ENCODE measurements around the gene MAPKAP1.

DNA sequence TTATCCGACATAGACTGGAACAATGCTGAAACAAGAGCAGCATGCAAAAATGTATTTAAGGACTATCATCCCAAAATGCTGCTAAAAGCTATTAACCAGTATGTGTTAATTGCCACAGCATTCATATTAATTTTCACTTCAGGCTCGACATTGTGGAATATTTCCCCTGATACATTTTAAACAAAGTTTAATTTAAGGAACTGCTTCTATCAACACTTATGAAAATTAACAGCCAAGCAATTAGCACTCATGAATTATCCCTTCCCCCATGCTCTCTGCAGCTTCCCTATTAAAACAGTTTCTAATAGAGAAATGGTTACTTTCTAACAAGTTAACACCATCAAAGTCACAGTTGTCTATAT, 54.8 kb downstream of the MAPKAP1 start:
- TF ChIP-seq, protein P1, sequence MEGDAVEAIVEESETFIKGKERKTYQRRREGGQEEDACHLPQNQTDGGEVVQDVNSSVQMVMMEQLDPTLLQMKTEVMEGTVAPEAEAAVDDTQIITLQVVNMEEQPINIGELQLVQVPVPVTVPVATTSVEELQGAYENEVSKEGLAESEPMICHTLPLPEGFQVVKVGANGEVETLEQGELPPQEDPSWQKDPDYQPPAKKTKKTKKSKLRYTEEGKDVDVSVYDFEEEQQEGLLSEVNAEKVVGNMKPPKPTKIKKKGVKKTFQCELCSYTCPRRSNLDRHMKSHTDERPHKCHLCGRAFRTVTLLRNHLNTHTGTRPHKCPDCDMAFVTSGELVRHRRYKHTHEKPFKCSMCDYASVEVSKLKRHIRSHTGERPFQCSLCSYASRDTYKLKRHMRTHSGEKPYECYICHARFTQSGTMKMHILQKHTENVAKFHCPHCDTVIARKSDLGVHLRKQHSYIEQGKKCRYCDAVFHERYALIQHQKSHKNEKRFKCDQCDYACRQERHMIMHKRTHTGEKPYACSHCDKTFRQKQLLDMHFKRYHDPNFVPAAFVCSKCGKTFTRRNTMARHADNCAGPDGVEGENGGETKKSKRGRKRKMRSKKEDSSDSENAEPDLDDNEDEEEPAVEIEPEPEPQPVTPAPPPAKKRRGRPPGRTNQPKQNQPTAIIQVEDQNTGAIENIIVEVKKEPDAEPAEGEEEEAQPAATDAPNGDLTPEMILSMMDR (IDR thresholded peaks at IDR 0.05; ENCODE audit: low read length) = no peak
- TF ChIP-seq EZH2 (IDR thresholded peaks at IDR 0.05; ENCODE audit: borderline replicate concordance, low read length) = no peak
